Measurements from ENCODE around the gene SPATA2. TPM values are rescaled to one million over a fixed set of nuclear protein-coding genes. Genes with fewer than 3 reads are reported as not detected.

The SPATA2 gene
- polyA plus RNA-seq, 3 donors, result 3.8 to 5.0 (median 4.7) TPM

Other genes starting within 250 kb of the SPATA2 start
- 10 to 100 TPM in 2 of 3 donors, 1 to 10 TPM in 1; 8.7 to 48.2 (median 22.7) TPM for gene B4GALT5, start 201.7 kb downstream of the SPATA2 start, polyA plus RNA-seq
- 1 to 10 TPM; 5.1 to 8.6 (median 7.0) TPM for gene SLC9A8, start 102.7 kb downstream of the SPATA2 start, polyA plus RNA-seq
- 10 to 100 TPM; 45.1 to 57.9 (median 45.7) TPM for gene RNF114, start 20.9 kb upstream of the SPATA2 start, polyA plus RNA-seq
- gene SNAI1, start 67.5 kb upstream of the SPATA2 start, polyA plus RNA-seq, result 10 to 100 TPM in 2 of 3 donors, 1 to 10 TPM in 1; 2.8 to 23.4 (median 21.5) TPM
- 10 to 100 TPM; 45.8 to 85.7 (median 66.3) TPM for gene UBE2V1, start 197.6 kb upstream of the SPATA2 start, polyA plus RNA-seq
- gene PEDS1, start 238.2 kb upstream of the SPATA2 start, polyA plus RNA-seq, result 10 to 100 TPM; 10.6 to 53.5 (median 21.8) TPM